Measurements from ENCODE around the gene HAUS2.

The HAUS2 gene

GRCh38 chr15:42548249-42549031 is at the start of gene HAUS2, which contains the start of gene LRRC57:
Gene HAUS2 (plus strand): TSS chr15:42548838. CDS start chr15:42548873, 35 bp downstream.
Gene LRRC57 (minus strand): TSS chr15:42548793. CDS start chr15:42548434, 359 bp downstream.
- Histone ChIP-seq H3K4me3 (ENCODE audit: low read length) (peak within 1 kb of the TSS; percentile 92), H3K36me3 (ENCODE audit: control insufficient read depth, insufficient read depth, low read length) (no peaks in the 10 kb centered on the region), H3K9ac (ENCODE audit: low read length) (peak within 1 kb of the TSS; percentile 99), H3K9me3 (ENCODE audit: control insufficient read depth, low read length) (no peaks in the 10 kb centered on the region), H3K27me3 (ENCODE audit: control insufficient read depth, insufficient read depth, low read length) (no peaks in the 10 kb centered on the region), H3K4me1 (ENCODE audit: control insufficient read depth, insufficient read depth, low read length) (peaks cover 7% of the 10 kb centered on the region)

- Histone ChIP-seq H3K9ac (ENCODE audit: low read length) (no peak overlapping the region), H3K27me3 (ENCODE audit: control insufficient read depth, insufficient read depth, low read length) (no peaks in the 10 kb centered on the region), H3K9me3 (ENCODE audit: control insufficient read depth, low read length) (no peaks in the 10 kb centered on the region), H3K36me3 (ENCODE audit: control insufficient read depth, insufficient read depth, low read length) (no peaks in the 10 kb centered on the region), H3K4me1 (ENCODE audit: control insufficient read depth, insufficient read depth, low read length) (peaks cover 25% of the 10 kb centered on the region), H3K4me3 (ENCODE audit: low read length) (no peak overlapping the region)
These were observed 48.6 kb upstream of the HAUS2 start for GRCh38 chr15:42499858-42500609.

GRCh38 chr15:42502477-42502876 is 46.2 kb upstream of the HAUS2 start:
- H3K4me3 ChIP-seq (ENCODE audit: low read length) = no peak overlapping the region
- H3K4me1 ChIP-seq (ENCODE audit: control insufficient read depth, insufficient read depth, low read length) = peaks cover 18% of the 10 kb centered on the region
- H3K9me3 ChIP-seq (ENCODE audit: control insufficient read depth, low read length) = no peaks in the 10 kb centered on the region
- no peaks in the 10 kb centered on the region for H3K36me3 ChIP-seq (ENCODE audit: control insufficient read depth, insufficient read depth, low read length)
- no peaks in the 10 kb centered on the region for H3K27me3 ChIP-seq (ENCODE audit: control insufficient read depth, insufficient read depth, low read length)
- no peak overlapping the region for H3K9ac ChIP-seq (ENCODE audit: low read length)

GRCh38 chr15:42503825-42504224 is 44.8 kb upstream of the HAUS2 start:
- H3K36me3 ChIP-seq (ENCODE audit: control insufficient read depth, insufficient read depth, low read length) = no peaks in the 10 kb centered on the region
- peaks cover 15% of the 10 kb centered on the region for H3K4me1 ChIP-seq (ENCODE audit: control insufficient read depth, insufficient read depth, low read length)
- no peaks in the 10 kb centered on the region for H3K27me3 ChIP-seq (ENCODE audit: control insufficient read depth, insufficient read depth, low read length)
- no peak overlapping the region for H3K4me3 ChIP-seq (ENCODE audit: low read length)
- no peaks in the 10 kb centered on the region for H3K9me3 ChIP-seq (ENCODE audit: control insufficient read depth, low read length)
- no peak overlapping the region for H3K9ac ChIP-seq (ENCODE audit: low read length)

- Histone ChIP-seq H3K4me3 (ENCODE audit: low read length) (no peak overlapping the region), H3K9me3 (ENCODE audit: control insufficient read depth, low read length) (no peaks in the 10 kb centered on the region), H3K9ac (ENCODE audit: low read length) (no peak overlapping the region), H3K4me1 (ENCODE audit: control insufficient read depth, insufficient read depth, low read length) (peaks cover 9% of the 10 kb centered on the region), H3K27me3 (ENCODE audit: control insufficient read depth, insufficient read depth, low read length) (no peaks in the 10 kb centered on the region), H3K36me3 (ENCODE audit: control insufficient read depth, insufficient read depth, low read length) (no peaks in the 10 kb centered on the region)
These were observed 44.0 kb upstream of the HAUS2 start for GRCh38 chr15:42504631-42505030.

GRCh38 chr15:42507514-42507913 is 41.1 kb upstream of the HAUS2 start:
- Histone ChIP-seq H3K4me1 (ENCODE audit: control insufficient read depth, insufficient read depth, low read length) (no peaks in the 10 kb centered on the region), H3K9ac (ENCODE audit: low read length) (no peak overlapping the region), H3K9me3 (ENCODE audit: control insufficient read depth, low read length) (no peaks in the 10 kb centered on the region), H3K36me3 (ENCODE audit: control insufficient read depth, insufficient read depth, low read length) (no peaks in the 10 kb centered on the region), H3K4me3 (ENCODE audit: low read length) (no peak overlapping the region), H3K27me3 (ENCODE audit: control insufficient read depth, insufficient read depth, low read length) (no peaks in the 10 kb centered on the region)

GRCh38 chr15:42508263-42508690 is 40.4 kb upstream of the HAUS2 start:
- Histone ChIP-seq H3K4me3 (ENCODE audit: low read length) (no peak overlapping the region), H3K9me3 (ENCODE audit: control insufficient read depth, low read length) (no peaks in the 10 kb centered on the region), H3K27me3 (ENCODE audit: control insufficient read depth, insufficient read depth, low read length) (no peaks in the 10 kb centered on the region), H3K36me3 (ENCODE audit: control insufficient read depth, insufficient read depth, low read length) (no peaks in the 10 kb centered on the region), H3K4me1 (ENCODE audit: control insufficient read depth, insufficient read depth, low read length) (no peaks in the 10 kb centered on the region), H3K9ac (ENCODE audit: low read length) (no peak overlapping the region)

- no peaks in the 10 kb centered on the region for H3K27me3 ChIP-seq (ENCODE audit: control insufficient read depth, insufficient read depth, low read length)
- peaks cover 6% of the 10 kb centered on the region for H3K36me3 ChIP-seq (ENCODE audit: control insufficient read depth, insufficient read depth, low read length)
- no peak overlapping the region for H3K9ac ChIP-seq (ENCODE audit: low read length)
- no peak overlapping the region for H3K4me3 ChIP-seq (ENCODE audit: low read length)
- no peaks in the 10 kb centered on the region for H3K4me1 ChIP-seq (ENCODE audit: control insufficient read depth, insufficient read depth, low read length)
- H3K9me3 ChIP-seq (ENCODE audit: control insufficient read depth, low read length) = no peaks in the 10 kb centered on the region
These were observed 38.2 kb upstream of the HAUS2 start for GRCh38 chr15:42510258-42511006.

- Histone ChIP-seq H3K9ac (ENCODE audit: low read length) (no peak overlapping the region), H3K9me3 (ENCODE audit: control insufficient read depth, low read length) (no peaks in the 10 kb centered on the region), H3K4me3 (ENCODE audit: low read length) (no peak overlapping the region), H3K27me3 (ENCODE audit: control insufficient read depth, insufficient read depth, low read length) (no peaks in the 10 kb centered on the region), H3K4me1 (ENCODE audit: control insufficient read depth, insufficient read depth, low read length) (no peaks in the 10 kb centered on the region), H3K36me3 (ENCODE audit: control insufficient read depth, insufficient read depth, low read length) (peaks cover 6% of the 10 kb centered on the region)
These were observed 37.6 kb upstream of the HAUS2 start for GRCh38 chr15:42511007-42511391.

GRCh38 chr15:42523331-42523730 is 25.3 kb upstream of the HAUS2 start:
- H3K4me1 ChIP-seq (ENCODE audit: control insufficient read depth, insufficient read depth, low read length) = no peaks in the 10 kb centered on the region
- H3K4me3 ChIP-seq (ENCODE audit: low read length) = no peak overlapping the region
- no peaks in the 10 kb centered on the region for H3K9me3 ChIP-seq (ENCODE audit: control insufficient read depth, low read length)
- no peaks in the 10 kb centered on the region for H3K36me3 ChIP-seq (ENCODE audit: control insufficient read depth, insufficient read depth, low read length)
- no peak overlapping the region for H3K9ac ChIP-seq (ENCODE audit: low read length)
- no peaks in the 10 kb centered on the region for H3K27me3 ChIP-seq (ENCODE audit: control insufficient read depth, insufficient read depth, low read length)

- Histone ChIP-seq H3K4me1 (ENCODE audit: control insufficient read depth, insufficient read depth, low read length) (no peaks in the 10 kb centered on the region), H3K9me3 (ENCODE audit: control insufficient read depth, low read length) (no peaks in the 10 kb centered on the region), H3K27me3 (ENCODE audit: control insufficient read depth, insufficient read depth, low read length) (no peaks in the 10 kb centered on the region), H3K9ac (ENCODE audit: low read length) (no peak overlapping the region), H3K4me3 (ENCODE audit: low read length) (no peak overlapping the region), H3K36me3 (ENCODE audit: control insufficient read depth, insufficient read depth, low read length) (peaks cover 5% of the 10 kb centered on the region)
These were observed 19.7 kb upstream of the HAUS2 start for GRCh38 chr15:42528970-42529369.

- no peak overlapping the region for H3K9ac ChIP-seq (ENCODE audit: low read length)
- H3K36me3 ChIP-seq (ENCODE audit: control insufficient read depth, insufficient read depth, low read length) = peaks cover 5% of the 10 kb centered on the region
- no peaks in the 10 kb centered on the region for H3K27me3 ChIP-seq (ENCODE audit: control insufficient read depth, insufficient read depth, low read length)
- H3K4me3 ChIP-seq (ENCODE audit: low read length) = no peak overlapping the region
- H3K4me1 ChIP-seq (ENCODE audit: control insufficient read depth, insufficient read depth, low read length) = no peaks in the 10 kb centered on the region
- no peaks in the 10 kb centered on the region for H3K9me3 ChIP-seq (ENCODE audit: control insufficient read depth, low read length)
These were observed 15.4 kb upstream of the HAUS2 start for GRCh38 chr15:42533246-42533645.

Measured in mucosa of stomach (tissue), 1 donor.